ENCODE measurements around the gene NGEF.

Gene NGEF

DNA sequence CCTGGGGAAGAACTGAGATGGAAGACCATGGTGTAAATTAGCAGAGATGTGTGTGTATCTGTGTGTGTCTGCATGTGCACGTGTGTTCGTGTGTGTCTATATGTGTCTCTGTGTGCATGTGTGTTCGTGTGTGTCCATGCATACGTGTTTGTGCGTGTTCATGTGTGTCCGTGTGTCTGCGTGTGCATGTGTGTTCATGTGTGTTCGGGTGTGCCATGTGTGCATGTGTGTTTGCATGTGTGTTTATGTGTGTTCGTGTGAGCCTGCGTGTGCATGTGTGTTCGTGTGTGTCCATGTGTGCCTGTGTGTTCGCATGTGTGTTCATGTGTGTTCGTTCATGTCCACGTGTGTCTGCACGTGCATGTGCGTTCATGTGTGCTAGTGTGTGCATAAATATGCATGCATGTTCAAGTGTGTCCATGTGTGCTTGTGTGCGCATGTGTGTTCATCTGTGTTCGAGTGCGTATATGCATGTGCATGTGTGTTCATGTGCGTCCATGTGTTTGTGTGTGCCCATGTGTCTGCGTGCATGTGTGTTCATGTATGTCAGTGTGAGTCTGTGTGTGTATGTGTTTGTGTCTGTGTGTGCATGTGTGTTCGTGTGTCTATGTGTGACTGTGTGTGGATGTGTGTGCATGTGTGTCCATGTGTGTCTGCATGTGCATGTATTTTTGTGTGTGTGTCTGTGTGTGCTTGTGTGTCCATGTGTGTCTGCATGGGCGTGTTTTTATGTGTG is 22.5 kb upstream of the NGEF start:
- Mint-ChIP-seq H3K4me1 (ENCODE audit: low read depth) (no peaks in the 10 kb centered on the region), H3K9me3 (no peaks in the 10 kb centered on the region), H3K27ac (no peak overlapping the region), H3K4me3 (no peak overlapping the region), H3K27me3 (ENCODE audit: low read depth) (no peaks in the 10 kb centered on the region), H3K36me3 (ENCODE audit: low read depth) (no peaks in the 10 kb centered on the region)

- peaks cover 3% of the 10 kb centered on the region for H3K27me3 Mint-ChIP-seq (ENCODE audit: low read depth)
- H3K27ac Mint-ChIP-seq, result no peak overlapping the region
- no peaks in the 10 kb centered on the region for H3K36me3 Mint-ChIP-seq (ENCODE audit: low read depth)
- H3K4me3 Mint-ChIP-seq, result no peak overlapping the region
- no peaks in the 10 kb centered on the region for H3K4me1 Mint-ChIP-seq (ENCODE audit: low read depth)
- no peaks in the 10 kb centered on the region for H3K9me3 Mint-ChIP-seq
These were observed 21.2 kb upstream of the NGEF start for GRCh38 chr2:233034091-233034882.

- H3K4me1 Mint-ChIP-seq (ENCODE audit: low read depth), result no peaks in the 10 kb centered on the region
- H3K27me3 Mint-ChIP-seq (ENCODE audit: low read depth), result peaks cover 4% of the 10 kb centered on the region
- no peak overlapping the region for H3K4me3 Mint-ChIP-seq
- H3K9me3 Mint-ChIP-seq, result no peaks in the 10 kb centered on the region
- no peak overlapping the region for H3K27ac Mint-ChIP-seq
- no peaks in the 10 kb centered on the region for H3K36me3 Mint-ChIP-seq (ENCODE audit: low read depth)
These were observed 20.6 kb upstream of the NGEF start for GRCh38 chr2:233033672-233034071.

DNA sequence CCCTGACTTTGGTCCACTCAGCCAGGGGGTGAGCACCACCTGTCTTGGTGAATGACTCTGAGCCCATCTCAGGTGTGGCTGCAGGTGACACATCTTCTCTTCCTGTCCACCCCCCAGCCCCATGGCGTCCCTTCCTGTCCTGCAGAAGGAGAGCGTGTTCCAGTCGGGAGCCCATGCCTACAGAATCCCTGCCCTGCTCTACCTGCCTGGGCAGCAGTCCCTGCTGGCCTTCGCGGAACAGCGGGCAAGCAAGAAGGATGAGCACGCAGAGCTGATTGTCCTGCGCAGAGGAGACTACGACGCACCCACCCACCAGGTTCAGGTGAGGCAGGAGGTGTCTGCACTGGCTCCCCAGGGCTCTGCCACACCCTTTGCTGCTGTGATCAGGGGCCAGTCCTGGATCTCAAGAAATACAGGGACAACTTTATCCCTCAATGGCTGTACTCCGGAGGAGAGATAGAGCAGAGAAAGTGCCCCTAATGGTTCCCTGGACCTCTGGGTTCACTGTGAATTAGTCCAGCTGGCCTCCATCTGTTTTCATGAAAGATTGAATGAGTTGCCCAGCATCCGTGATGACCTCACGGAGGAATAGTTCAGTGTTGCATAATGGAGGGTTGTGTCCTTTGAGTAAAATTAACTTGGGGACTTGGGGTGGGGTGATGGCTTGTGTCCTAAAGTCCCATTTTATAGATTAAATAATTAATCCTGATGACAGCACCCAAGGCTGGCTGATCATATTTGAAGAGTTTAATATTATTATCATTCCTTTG is 19.7 kb upstream of the NGEF start, which contains the start of gene NEU2:
Gene NEU2 (plus strand): TSS at position 122 of the 770 bp plus-strand sequence. CDS start 0 bp downstream, at position 122.
- no peaks in the 10 kb centered on the region for H3K4me1 Mint-ChIP-seq (ENCODE audit: low read depth)
- no peak within 1 kb of the TSS for H3K27ac Mint-ChIP-seq

GRCh38 chr2:233031556-233032500 is 18.8 kb upstream of the NGEF start:
- H3K36me3 Mint-ChIP-seq (ENCODE audit: low read depth), result no peaks in the 10 kb centered on the region

More for the DNA sequence above, 19.7 kb upstream of the NGEF start, which contains the start of gene NEU2:
- no peaks in the 10 kb centered on the region for H3K9me3 Mint-ChIP-seq
- no peak within 1 kb of the TSS for H3K4me3 Mint-ChIP-seq
- H3K27me3 Mint-ChIP-seq (ENCODE audit: low read depth), result peaks cover 7% of the 10 kb centered on the region
- H3K36me3 Mint-ChIP-seq (ENCODE audit: low read depth), result no peaks in the 10 kb centered on the region

DNA sequence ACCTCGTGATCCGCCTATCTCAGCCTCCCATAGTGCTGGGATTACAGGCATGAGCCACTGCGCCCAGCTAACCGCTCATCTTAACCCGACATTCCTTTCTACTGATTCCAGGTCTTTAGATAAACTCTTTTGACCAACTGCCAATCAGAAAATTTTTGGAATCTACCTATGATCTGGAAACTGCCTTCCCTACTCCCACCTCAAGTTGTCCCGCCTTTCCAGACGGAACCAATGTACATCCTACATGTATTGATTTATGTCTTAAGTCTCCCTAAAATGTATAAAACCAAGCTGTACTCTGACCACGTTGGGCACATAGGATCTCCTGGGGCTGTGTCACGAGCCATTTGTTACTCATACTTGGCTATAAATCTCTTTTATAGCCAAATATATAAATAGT is 16.3 kb upstream of the NGEF start:
- H3K4me3 Mint-ChIP-seq, result no peak overlapping the region
- H3K9me3 Mint-ChIP-seq, result no peaks in the 10 kb centered on the region

More at GRCh38 chr2:233031556-233032500, 18.8 kb upstream of the NGEF start:
- Mint-ChIP-seq H3K4me3 (no peak overlapping the region), H3K9me3 (no peaks in the 10 kb centered on the region), H3K27ac (no peak overlapping the region), H3K4me1 (ENCODE audit: low read depth) (no peaks in the 10 kb centered on the region), H3K27me3 (ENCODE audit: low read depth) (peaks cover 10% of the 10 kb centered on the region)

DNA sequence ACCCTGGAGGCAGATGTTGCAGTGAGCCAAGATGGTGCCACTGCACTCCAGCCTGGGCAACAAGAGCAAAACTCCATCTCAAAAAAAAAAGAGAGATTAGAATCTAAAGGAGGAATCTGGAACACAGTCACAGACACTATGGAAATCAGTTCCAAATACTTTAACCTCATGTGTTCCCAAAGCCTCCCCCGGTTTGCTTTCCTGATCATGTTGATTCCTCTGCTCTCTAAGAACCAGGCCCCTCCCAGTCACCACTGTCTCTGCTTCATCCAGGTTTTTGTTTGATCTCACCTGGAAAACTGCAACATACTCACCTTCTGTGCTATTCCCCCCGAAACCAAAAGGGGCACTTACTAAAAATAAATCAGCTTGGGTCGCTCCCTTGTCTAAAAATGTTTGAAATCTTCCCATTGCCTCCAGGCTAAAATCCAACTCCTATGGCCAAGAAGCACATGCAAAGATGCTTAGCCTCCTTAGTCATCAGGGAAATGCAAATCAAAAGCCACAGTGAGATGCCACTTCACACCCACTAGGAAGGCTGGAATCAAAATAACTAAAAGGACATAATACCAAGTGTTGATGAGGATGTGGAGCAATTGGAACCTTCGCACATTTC is 13.2 kb upstream of the NGEF start:
- H3K4me1 Mint-ChIP-seq (ENCODE audit: low read depth), result no peaks in the 10 kb centered on the region
- no peak overlapping the region for H3K27ac Mint-ChIP-seq
- no peak overlapping the region for H3K4me3 Mint-ChIP-seq
- peaks cover 10% of the 10 kb centered on the region for H3K27me3 Mint-ChIP-seq (ENCODE audit: low read depth)
- H3K36me3 Mint-ChIP-seq (ENCODE audit: low read depth), result no peaks in the 10 kb centered on the region
- no peaks in the 10 kb centered on the region for H3K9me3 Mint-ChIP-seq

More for the DNA sequence above, 16.3 kb upstream of the NGEF start:
- Mint-ChIP-seq H3K4me1 (ENCODE audit: low read depth) (no peaks in the 10 kb centered on the region), H3K27me3 (ENCODE audit: low read depth) (peaks cover 10% of the 10 kb centered on the region), H3K27ac (no peak overlapping the region), H3K36me3 (ENCODE audit: low read depth) (no peaks in the 10 kb centered on the region)

- Mint-ChIP-seq H3K4me1 (ENCODE audit: low read depth) (no peaks in the 10 kb centered on the region), H3K36me3 (ENCODE audit: low read depth) (no peaks in the 10 kb centered on the region), H3K9me3 (no peaks in the 10 kb centered on the region), H3K27ac (no peak overlapping the region), H3K4me3 (no peak overlapping the region), H3K27me3 (ENCODE audit: low read depth) (peaks cover 10% of the 10 kb centered on the region)
These were observed 12.7 kb upstream of the NGEF start for GRCh38 chr2:233025706-233026105.

DNA sequence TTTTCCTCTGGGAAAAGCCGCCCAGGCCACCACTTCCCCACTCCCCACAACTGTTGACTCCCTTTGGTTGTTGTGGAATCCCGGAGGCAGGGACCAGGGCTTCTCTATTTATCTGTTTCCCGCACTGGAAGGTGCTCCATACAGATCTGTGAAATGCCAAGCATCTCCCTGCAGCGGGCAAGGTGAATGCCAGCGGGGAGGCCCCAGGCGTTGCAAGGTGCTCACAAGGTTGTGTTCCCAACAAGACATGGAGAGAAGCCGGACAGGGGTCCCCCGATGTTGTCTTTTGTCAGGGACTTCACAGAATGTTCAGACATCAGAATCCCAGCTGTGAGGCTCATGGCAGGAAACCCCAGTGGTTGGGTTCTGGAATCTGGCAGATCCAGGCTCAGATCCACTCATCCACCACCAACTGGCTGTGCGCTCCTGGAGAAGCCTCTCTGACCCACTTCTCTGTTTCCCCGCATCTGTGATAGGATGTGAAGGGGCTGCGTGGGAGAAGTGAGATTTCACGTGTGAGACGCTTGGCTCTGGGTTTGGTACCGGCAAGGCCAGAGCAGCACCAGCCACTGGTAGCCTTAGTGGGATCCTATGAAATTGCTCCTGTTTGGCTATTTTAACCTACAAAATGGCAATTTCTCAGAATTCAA is 10.8 kb upstream of the NGEF start:
- Mint-ChIP-seq H3K9me3 (no peaks in the 10 kb centered on the region), H3K4me3 (no peak overlapping the region), H3K27ac (no peak overlapping the region), H3K4me1 (ENCODE audit: low read depth) (no peaks in the 10 kb centered on the region), H3K36me3 (ENCODE audit: low read depth) (no peaks in the 10 kb centered on the region), H3K27me3 (ENCODE audit: low read depth) (peaks cover 7% of the 10 kb centered on the region)

- Mint-ChIP-seq H3K9me3 (no peaks in the 10 kb centered on the region), H3K27me3 (ENCODE audit: low read depth) (peaks cover 7% of the 10 kb centered on the region), H3K27ac (no peak overlapping the region), H3K4me3 (no peak overlapping the region), H3K36me3 (ENCODE audit: low read depth) (no peaks in the 10 kb centered on the region), H3K4me1 (ENCODE audit: low read depth) (no peaks in the 10 kb centered on the region)
These were observed 10.1 kb upstream of the NGEF start for GRCh38 chr2:233023007-233023760.

DNA sequence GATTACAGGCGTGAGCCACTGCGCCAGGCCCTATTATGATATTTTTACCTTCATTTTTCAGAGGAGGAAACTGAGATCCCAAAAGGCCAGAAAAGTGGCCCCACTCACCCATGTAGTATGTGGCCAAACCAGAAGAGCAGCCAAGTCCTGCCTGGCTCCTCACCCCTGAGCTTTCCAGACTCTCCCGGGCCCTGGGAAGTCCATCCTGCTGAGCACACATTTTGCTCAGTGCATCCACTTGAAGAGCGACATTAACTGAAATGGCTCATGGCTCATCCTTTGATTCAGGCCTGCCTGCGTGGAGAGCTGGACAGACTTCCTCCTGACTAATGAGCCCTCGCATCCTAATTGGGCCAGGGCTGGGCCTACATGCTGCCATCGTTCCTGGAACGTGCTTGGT is 9.5 kb upstream of the NGEF start:
- Mint-ChIP-seq H3K27ac (no peak overlapping the region), H3K27me3 (ENCODE audit: low read depth) (peaks cover 3% of the 10 kb centered on the region), H3K9me3 (no peaks in the 10 kb centered on the region), H3K4me1 (ENCODE audit: low read depth) (no peaks in the 10 kb centered on the region), H3K4me3 (no peak overlapping the region), H3K36me3 (ENCODE audit: low read depth) (no peaks in the 10 kb centered on the region)

GRCh38 chr2:233021771-233022170 is 8.7 kb upstream of the NGEF start:
- Mint-ChIP-seq H3K4me3 (no peak overlapping the region), H3K27me3 (ENCODE audit: low read depth) (no peaks in the 10 kb centered on the region), H3K27ac (no peak overlapping the region), H3K36me3 (ENCODE audit: low read depth) (no peaks in the 10 kb centered on the region), H3K9me3 (no peaks in the 10 kb centered on the region), H3K4me1 (ENCODE audit: low read depth) (no peaks in the 10 kb centered on the region)

Data from T-helper 1 cell treated with Interleukin-12 subunit alpha and Interleukin-12 subunit beta and Interleukin-4 antibody, amounts not matched to agents 30 μg/mL and 1 μg/mL, for 36 hours (primary cell).